Measurements from ENCODE around the gene FMNL3. TPM values are rescaled to one million over a fixed set of nuclear protein-coding genes. Genes with fewer than 3 reads are reported as not detected.

The FMNL3 gene
- total and polyA plus RNA-seq, 2 of the 8 experiments (the other 6 are each of a cell fraction or from before 2014, with no cell fraction given): 8.6 to 29.0 TPM

DNA sequence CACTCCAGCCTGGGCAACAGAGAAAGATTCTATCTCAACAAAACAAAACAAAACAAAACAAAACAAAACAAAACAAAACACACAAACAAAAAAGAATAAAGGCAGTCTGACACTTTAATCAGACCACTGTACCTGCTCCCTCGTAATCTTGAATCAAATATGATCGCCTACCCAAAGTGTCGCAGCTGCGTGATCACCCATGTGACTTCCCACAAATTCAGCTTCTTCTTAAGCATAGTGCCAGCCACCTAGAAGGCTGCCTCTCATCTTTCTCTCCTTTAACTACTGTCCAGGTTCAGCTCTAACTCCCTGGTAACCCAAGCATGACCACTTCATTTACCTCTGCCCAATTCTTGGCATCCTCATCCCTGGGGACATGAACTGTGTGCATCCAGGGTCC, 37.4 kb downstream of the FMNL3 start (continued):
- TF ChIP-seq, protein P1, sequence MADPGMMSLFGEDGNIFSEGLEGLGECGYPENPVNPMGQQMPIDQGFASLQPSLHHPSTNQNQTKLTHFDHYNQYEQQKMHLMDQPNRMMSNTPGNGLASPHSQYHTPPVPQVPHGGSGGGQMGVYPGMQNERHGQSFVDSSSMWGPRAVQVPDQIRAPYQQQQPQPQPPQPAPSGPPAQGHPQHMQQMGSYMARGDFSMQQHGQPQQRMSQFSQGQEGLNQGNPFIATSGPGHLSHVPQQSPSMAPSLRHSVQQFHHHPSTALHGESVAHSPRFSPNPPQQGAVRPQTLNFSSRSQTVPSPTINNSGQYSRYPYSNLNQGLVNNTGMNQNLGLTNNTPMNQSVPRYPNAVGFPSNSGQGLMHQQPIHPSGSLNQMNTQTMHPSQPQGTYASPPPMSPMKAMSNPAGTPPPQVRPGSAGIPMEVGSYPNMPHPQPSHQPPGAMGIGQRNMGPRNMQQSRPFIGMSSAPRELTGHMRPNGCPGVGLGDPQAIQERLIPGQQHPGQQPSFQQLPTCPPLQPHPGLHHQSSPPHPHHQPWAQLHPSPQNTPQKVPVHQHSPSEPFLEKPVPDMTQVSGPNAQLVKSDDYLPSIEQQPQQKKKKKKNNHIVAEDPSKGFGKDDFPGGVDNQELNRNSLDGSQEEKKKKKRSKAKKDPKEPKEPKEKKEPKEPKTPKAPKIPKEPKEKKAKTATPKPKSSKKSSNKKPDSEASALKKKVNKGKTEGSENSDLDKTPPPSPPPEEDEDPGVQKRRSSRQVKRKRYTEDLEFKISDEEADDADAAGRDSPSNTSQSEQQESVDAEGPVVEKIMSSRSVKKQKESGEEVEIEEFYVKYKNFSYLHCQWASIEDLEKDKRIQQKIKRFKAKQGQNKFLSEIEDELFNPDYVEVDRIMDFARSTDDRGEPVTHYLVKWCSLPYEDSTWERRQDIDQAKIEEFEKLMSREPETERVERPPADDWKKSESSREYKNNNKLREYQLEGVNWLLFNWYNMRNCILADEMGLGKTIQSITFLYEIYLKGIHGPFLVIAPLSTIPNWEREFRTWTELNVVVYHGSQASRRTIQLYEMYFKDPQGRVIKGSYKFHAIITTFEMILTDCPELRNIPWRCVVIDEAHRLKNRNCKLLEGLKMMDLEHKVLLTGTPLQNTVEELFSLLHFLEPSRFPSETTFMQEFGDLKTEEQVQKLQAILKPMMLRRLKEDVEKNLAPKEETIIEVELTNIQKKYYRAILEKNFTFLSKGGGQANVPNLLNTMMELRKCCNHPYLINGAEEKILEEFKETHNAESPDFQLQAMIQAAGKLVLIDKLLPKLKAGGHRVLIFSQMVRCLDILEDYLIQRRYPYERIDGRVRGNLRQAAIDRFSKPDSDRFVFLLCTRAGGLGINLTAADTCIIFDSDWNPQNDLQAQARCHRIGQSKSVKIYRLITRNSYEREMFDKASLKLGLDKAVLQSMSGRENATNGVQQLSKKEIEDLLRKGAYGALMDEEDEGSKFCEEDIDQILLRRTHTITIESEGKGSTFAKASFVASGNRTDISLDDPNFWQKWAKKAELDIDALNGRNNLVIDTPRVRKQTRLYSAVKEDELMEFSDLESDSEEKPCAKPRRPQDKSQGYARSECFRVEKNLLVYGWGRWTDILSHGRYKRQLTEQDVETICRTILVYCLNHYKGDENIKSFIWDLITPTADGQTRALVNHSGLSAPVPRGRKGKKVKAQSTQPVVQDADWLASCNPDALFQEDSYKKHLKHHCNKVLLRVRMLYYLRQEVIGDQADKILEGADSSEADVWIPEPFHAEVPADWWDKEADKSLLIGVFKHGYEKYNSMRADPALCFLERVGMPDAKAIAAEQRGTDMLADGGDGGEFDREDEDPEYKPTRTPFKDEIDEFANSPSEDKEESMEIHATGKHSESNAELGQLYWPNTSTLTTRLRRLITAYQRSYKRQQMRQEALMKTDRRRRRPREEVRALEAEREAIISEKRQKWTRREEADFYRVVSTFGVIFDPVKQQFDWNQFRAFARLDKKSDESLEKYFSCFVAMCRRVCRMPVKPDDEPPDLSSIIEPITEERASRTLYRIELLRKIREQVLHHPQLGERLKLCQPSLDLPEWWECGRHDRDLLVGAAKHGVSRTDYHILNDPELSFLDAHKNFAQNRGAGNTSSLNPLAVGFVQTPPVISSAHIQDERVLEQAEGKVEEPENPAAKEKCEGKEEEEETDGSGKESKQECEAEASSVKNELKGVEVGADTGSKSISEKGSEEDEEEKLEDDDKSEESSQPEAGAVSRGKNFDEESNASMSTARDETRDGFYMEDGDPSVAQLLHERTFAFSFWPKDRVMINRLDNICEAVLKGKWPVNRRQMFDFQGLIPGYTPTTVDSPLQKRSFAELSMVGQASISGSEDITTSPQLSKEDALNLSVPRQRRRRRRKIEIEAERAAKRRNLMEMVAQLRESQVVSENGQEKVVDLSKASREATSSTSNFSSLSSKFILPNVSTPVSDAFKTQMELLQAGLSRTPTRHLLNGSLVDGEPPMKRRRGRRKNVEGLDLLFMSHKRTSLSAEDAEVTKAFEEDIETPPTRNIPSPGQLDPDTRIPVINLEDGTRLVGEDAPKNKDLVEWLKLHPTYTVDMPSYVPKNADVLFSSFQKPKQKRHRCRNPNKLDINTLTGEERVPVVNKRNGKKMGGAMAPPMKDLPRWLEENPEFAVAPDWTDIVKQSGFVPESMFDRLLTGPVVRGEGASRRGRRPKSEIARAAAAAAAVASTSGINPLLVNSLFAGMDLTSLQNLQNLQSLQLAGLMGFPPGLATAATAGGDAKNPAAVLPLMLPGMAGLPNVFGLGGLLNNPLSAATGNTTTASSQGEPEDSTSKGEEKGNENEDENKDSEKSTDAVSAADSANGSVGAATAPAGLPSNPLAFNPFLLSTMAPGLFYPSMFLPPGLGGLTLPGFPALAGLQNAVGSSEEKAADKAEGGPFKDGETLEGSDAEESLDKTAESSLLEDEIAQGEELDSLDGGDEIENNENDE (IDR thresholded peaks at IDR 0.05; ENCODE audit: insufficient replicate concordance, low read length): no peak
- TF ChIP-seq, protein P2, sequence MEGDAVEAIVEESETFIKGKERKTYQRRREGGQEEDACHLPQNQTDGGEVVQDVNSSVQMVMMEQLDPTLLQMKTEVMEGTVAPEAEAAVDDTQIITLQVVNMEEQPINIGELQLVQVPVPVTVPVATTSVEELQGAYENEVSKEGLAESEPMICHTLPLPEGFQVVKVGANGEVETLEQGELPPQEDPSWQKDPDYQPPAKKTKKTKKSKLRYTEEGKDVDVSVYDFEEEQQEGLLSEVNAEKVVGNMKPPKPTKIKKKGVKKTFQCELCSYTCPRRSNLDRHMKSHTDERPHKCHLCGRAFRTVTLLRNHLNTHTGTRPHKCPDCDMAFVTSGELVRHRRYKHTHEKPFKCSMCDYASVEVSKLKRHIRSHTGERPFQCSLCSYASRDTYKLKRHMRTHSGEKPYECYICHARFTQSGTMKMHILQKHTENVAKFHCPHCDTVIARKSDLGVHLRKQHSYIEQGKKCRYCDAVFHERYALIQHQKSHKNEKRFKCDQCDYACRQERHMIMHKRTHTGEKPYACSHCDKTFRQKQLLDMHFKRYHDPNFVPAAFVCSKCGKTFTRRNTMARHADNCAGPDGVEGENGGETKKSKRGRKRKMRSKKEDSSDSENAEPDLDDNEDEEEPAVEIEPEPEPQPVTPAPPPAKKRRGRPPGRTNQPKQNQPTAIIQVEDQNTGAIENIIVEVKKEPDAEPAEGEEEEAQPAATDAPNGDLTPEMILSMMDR (IDR thresholded peaks at IDR 0.05; ENCODE audit: control extremely low read depth in 1 of 3, insufficient read depth in 1 of 3, low read depth in 1 of 3, low read length in 3 of 3): no peak
- TF ChIP-seq CEBPB (IDR thresholded peaks at IDR 0.05; ENCODE audit: low read depth, low read length) (no peak), MAFK (IDR thresholded peaks at IDR 0.05; ENCODE audit: low read depth, low read length) (no peak), TBP (IDR thresholded peaks at IDR 0.05; ENCODE audit: low read depth, low read length) (no peak), RAD21 (IDR thresholded peaks at IDR 0.05 in 1 of 2, conservative IDR thresholded peaks at IDR 0.05 in 1 of 2; ENCODE audit: low read depth in 2 of 2, low read length in 2 of 2) (no peak)

Measured in H1 (cell line).